Measurements from ENCODE around the gene NPY1R. TPM values are rescaled to one million over a fixed set of nuclear protein-coding genes. Genes with fewer than 3 reads are reported as not detected.

NPY1R gene
- not detected in 2 replicates for total RNA-seq (2013; cell fraction: nucleolus; rRNA removed)
- total RNA-seq (2014; rRNA removed) (not detected in 2 replicates), total RNA-seq (2014; rRNA removed; fragmentation: Illumina TruSeq; extraction: Trizol) (not detected in 2 replicates), total RNA-seq (2021) (not detected in 2 replicates), polyA plus RNA-seq (2011; rRNA removed) (not detected in 2 replicates), polyA plus RNA-seq (2014; fragmentation: Illumina TruSeq; extraction: Trizol) (not detected in 2 replicates), polyA plus RNA-seq (2014; fragmentation: Nextera tagmentation; extraction: Ambion mirVana) (not detected), polyA plus RNA-seq (2014; rRNA removed) (not detected in 2 replicates), polyA plus RNA-seq (2016; fragmentation: Nextera tagmentation; extraction: Ambion mirVana) (not detected), polyA minus RNA-seq (2011; rRNA and poly(A)+ RNA removed) (not detected in 2 replicates), Bru-seq, nascent RNA (not detected), BruChase-seq, experiment 1, labeled RNA remaining after a 6-hour chase (percentile 9 among the genes with signal in this experiment), BruChase-seq, experiment 2, labeled RNA remaining after a 2-hour chase (not detected)
- polyA plus RNA-seq (2011; ENCODE audit: low read depth): not detected
- not detected in 2 replicates for polyA plus RNA-seq (2011; cell fraction: cytosol; rRNA removed)
- polyA plus RNA-seq (2011; cell fraction: nucleus; rRNA removed): not detected in 2 replicates
- polyA plus RNA-seq (2012): not detected in 2 replicates
- polyA minus RNA-seq (2011; cell fraction: cytosol; rRNA and poly(A)+ RNA removed): not detected in 2 replicates
- polyA minus RNA-seq (2011; cell fraction: nucleus; rRNA and poly(A)+ RNA removed): not detected in 2 replicates
- long read RNA-seq, experiment 1: 0 reads
- long read RNA-seq, experiment 2, partial matches to known transcripts: 1 of 1 reads
- long read RNA-seq, experiment 2, other reads (novel, unspliced or antisense): 0 of 1 reads

GRCh38 chr4:163332526-163333406, at the start of gene NPY1R:
Gene NPY1R, minus strand, starts transcription at chr4:163332596. Its CDS starts 6,042 bp downstream, at chr4:163326554.
- H3K9me3 ChIP-seq (replicated peaks; ENCODE audit: control insufficient read depth, insufficient read depth, low read length): no peaks in the 10 kb centered on the region
- H4K20me1 ChIP-seq (ENCODE audit: control insufficient read depth, insufficient read depth): no peaks in the 10 kb centered on the region
- FAIRE-seq (peak; percentile 56), DNase-seq (ENCODE audit: low read depth, low spot score) (peak; percentile 1), ATAC-seq (peak; percentile 90)
- no peak within 1 kb of the TSS for H3K27ac ChIP-seq (ENCODE audit: control insufficient read depth, insufficient read depth)
- POLR2A ChIA-PET: interaction anchor here (0.5 kb wide), 1 partner anchor 65 kb away, joined by 3 read pairs; no protein-coding TSS in a partner anchor
- CTCF ChIA-PET: interaction anchor here (0.8 to 1.8 kb wide), 6 partner anchors 9 to 287 kb away, joined by 3 to 8 read pairs (median 4); no protein-coding TSS in a partner anchor
- no peak within 1 kb of the TSS for H3K9ac ChIP-seq (ENCODE audit: control insufficient read depth, insufficient read depth, low read length)
- in situ Hi-C loops (cut with MboI) (loop anchor here (5.0 to 10.0 kb wide), 3 partner anchors 215 to 828 kb away; no protein-coding TSS in a partner anchor), intact Hi-C loops (cut with micrococcal nuclease; ENCODE audit: unreplicated experiment) (loop anchor here (1.0 kb wide), 3 partner anchors 224 to 835 kb away; no protein-coding TSS in a partner anchor)
- peak within 1 kb of the TSS; percentile 59 for H3K4me3 ChIP-seq
- WGBS (ENCODE audit: insufficient coverage, insufficient replicate concordance, low lambda C conversion rate, missing lambda C conversion rate): 14% methylated on average over 36 of the region's 36 CpGs
- H3K79me2 ChIP-seq (ENCODE audit: control insufficient read depth, insufficient read depth, low read length): no peaks in the 10 kb centered on the region
- no TSS peak for BruUV-seq (replicated peaks)
- SMC1A ChIA-PET (ENCODE audit: uncharacterized antibody, unreplicated experiment): interaction anchor here (1.0 to 1.3 kb wide), 4 partner anchors 10 to 291 kb away, joined by 3 read pairs; no protein-coding TSS in a partner anchor
- no peaks in the 10 kb centered on the region for H3K36me3 ChIP-seq (ENCODE audit: control insufficient read depth in 2 of 2, insufficient read depth in 2 of 2, low read length in 1 of 2)
- H3K4me1 ChIP-seq (ENCODE audit: control insufficient read depth, insufficient read depth, low read length): no peaks in the 10 kb centered on the region
- H3K27me3 ChIP-seq (replicated peaks in 1 of 2; ENCODE audit: control insufficient read depth in 2 of 2, insufficient read depth in 2 of 2, low read length in 1 of 2): peaks cover 5 to 11% of the 10 kb centered on the region in 2 experiments
- peak within 1 kb of the TSS; percentile 56 for H2AFZ ChIP-seq (ENCODE audit: control insufficient read depth, low read depth, low read length)
- H3K4me2 ChIP-seq (ENCODE audit: control insufficient read depth, insufficient read depth): peak within 1 kb of the TSS; percentile 81
- RAD21 ChIA-PET (ENCODE audit: unreplicated experiment): interaction anchor here (0.5 to 1.6 kb wide), 2 partner anchors 172 to 221 kb away, joined by 3 read pairs; no protein-coding TSS in a partner anchor
- TF ChIP-seq CREM (IDR thresholded peaks at IDR 0.05; ENCODE audit: low read depth): no peak
- no peak for TF ChIP-seq SMAD5 (IDR thresholded peaks at IDR 0.05; ENCODE audit: low read depth)
- TF ChIP-seq NR2C2 (IDR thresholded peaks at IDR 0.05; ENCODE audit: borderline replicate concordance, control insufficient read depth, insufficient read length, low read depth): no peak
- TF ChIP-seq WRNIP1 (IDR thresholded peaks at IDR 0.05; ENCODE audit: borderline replicate concordance, low read depth, low read length): no peak
- no peak for TF ChIP-seq ZBED1 (IDR thresholded peaks at IDR 0.05; ENCODE audit: borderline replicate concordance)
- TF ChIP-seq POU2F2 (IDR thresholded peaks at IDR 0.05; ENCODE audit: borderline replicate concordance, low read depth, low read length): no peak
- TF ChIP-seq FOXM1 (IDR thresholded peaks at IDR 0.05; ENCODE audit: low read depth, low read length): no peak
- TF ChIP-seq ZNF592 (IDR thresholded peaks at IDR 0.05): no peak
- TF ChIP-seq PML (IDR thresholded peaks at IDR 0.05; ENCODE audit: low read length): no peak
- peak; percentile 55 to 61 (median 57) for TF ChIP-seq CTCF (IDR thresholded peaks at IDR 0.05 in 2 of 3, conservative IDR thresholded peaks at IDR 0.05 in 1 of 3; ENCODE audit: control insufficient read depth in 2 of 3, extremely low read depth in 1 of 3, insufficient read depth in 1 of 3, low read depth in 3 of 3, low read length in 3 of 3)
- no peak for TF ChIP-seq ZNF207 (IDR thresholded peaks at IDR 0.05; ENCODE audit: borderline replicate concordance)
- no peak for TF ChIP-seq ZNF274 (IDR thresholded peaks at IDR 0.05; ENCODE audit: insufficient read depth, insufficient read length)
